ENCODE measurements around the gene STK39. TPM values are rescaled to one million over a fixed set of nuclear protein-coding genes. Genes with fewer than 3 reads are reported as not detected.

The STK39 gene
- total and polyA plus RNA-seq, 9 of the 15 experiments (the other 6 are each of a cell fraction or from before 2014, with no cell fraction given) = 0.19 to 0.76 (median 0.51) TPM

DNA sequence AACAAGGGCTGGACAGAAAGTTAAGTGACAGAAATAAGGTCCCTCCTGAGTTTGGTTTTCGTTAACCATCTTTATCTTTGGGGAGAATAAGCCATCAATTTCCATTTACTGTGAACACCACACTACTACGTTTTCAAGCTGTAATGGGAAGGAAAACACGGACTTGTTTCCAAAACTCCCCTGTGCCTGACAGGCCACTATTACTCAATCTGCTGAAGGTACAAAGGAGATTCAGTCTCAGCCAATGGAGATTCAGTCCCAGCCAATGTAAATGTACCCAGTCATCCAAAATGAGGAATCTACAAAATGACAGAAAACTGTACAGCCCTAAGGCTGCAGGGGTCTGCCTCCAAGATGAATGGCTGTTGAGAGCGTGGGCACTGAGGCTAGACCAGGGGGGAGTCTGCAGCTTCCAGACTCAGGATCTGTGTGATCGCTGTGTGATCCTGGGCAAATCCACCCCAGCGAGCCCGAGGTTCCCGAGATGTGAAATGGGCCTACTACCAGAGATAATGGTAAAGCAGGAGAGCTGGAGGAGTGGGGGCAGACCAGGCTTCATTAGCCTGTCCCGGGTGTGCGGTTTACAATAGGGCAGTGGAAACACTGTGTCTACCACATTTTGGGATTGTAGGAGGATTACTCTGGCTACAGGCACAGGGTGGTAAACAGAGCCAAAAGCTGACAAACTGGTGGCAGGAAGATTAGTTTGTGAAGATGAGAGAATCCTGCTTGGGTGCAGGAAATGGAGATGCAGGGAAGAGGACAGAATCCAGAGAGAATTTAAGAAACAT is 284.8 kb downstream of the STK39 start (continued):
- TF ChIP-seq, protein P1, sequence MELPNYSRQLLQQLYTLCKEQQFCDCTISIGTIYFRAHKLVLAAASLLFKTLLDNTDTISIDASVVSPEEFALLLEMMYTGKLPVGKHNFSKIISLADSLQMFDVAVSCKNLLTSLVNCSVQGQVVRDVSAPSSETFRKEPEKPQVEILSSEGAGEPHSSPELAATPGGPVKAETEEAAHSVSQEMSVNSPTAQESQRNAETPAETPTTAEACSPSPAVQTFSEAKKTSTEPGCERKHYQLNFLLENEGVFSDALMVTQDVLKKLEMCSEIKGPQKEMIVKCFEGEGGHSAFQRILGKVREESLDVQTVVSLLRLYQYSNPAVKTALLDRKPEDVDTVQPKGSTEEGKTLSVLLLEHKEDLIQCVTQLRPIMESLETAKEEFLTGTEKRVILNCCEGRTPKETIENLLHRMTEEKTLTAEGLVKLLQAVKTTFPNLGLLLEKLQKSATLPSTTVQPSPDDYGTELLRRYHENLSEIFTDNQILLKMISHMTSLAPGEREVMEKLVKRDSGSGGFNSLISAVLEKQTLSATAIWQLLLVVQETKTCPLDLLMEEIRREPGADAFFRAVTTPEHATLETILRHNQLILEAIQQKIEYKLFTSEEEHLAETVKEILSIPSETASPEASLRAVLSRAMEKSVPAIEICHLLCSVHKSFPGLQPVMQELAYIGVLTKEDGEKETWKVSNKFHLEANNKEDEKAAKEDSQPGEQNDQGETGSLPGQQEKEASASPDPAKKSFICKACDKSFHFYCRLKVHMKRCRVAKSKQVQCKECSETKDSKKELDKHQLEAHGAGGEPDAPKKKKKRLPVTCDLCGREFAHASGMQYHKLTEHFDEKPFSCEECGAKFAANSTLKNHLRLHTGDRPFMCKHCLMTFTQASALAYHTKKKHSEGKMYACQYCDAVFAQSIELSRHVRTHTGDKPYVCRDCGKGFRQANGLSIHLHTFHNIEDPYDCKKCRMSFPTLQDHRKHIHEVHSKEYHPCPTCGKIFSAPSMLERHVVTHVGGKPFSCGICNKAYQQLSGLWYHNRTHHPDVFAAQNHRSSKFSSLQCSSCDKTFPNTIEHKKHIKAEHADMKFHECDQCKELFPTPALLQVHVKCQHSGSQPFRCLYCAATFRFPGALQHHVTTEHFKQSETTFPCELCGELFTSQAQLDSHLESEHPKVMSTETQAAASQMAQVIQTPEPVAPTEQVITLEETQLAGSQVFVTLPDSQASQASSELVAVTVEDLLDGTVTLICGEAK (IDR thresholded peaks at IDR 0.05) = no peak
- TF ChIP-seq, protein P1 (CRISPR knock-in tag; IDR thresholded peaks at IDR 0.05) = no peak
- no peak for TF ChIP-seq YY1 (IDR thresholded peaks at IDR 0.05; ENCODE audit: borderline replicate concordance in 1 of 3, control insufficient read depth in 1 of 3, extremely low read depth in 1 of 3, insufficient read depth in 3 of 3, insufficient read length in 1 of 3, insufficient replicate concordance in 2 of 3, low read depth in 1 of 3, low read length in 2 of 3)
- TF ChIP-seq HNRNPL (IDR thresholded peaks at IDR 0.05; ENCODE audit: low read depth, low read length) = no peak
- TF ChIP-seq MAFG (tag; conservative IDR thresholded peaks at IDR 0.05) = peak; percentile 29; the same call in 1 of the 2 replicates
- no peak for TF ChIP-seq JUND (IDR thresholded peaks at IDR 0.05; ENCODE audit: borderline replicate concordance, low read depth, low read length)
- no peak for TF ChIP-seq JUND (tag; IDR thresholded peaks at IDR 0.05; ENCODE audit: borderline replicate concordance, low read depth, low read length)
- no peak for TF ChIP-seq HDAC2 (IDR thresholded peaks at IDR 0.05)
- TF ChIP-seq ZNF551 (CRISPR knock-in tag; IDR thresholded peaks at IDR 0.05) = no peak
- no peak for TF ChIP-seq ZNF778 (CRISPR knock-in tag; IDR thresholded peaks at IDR 0.05)
- TF ChIP-seq PHF8 (IDR thresholded peaks at IDR 0.05; ENCODE audit: borderline replicate concordance, low read length) = no peak
- TF ChIP-seq, protein P2, sequence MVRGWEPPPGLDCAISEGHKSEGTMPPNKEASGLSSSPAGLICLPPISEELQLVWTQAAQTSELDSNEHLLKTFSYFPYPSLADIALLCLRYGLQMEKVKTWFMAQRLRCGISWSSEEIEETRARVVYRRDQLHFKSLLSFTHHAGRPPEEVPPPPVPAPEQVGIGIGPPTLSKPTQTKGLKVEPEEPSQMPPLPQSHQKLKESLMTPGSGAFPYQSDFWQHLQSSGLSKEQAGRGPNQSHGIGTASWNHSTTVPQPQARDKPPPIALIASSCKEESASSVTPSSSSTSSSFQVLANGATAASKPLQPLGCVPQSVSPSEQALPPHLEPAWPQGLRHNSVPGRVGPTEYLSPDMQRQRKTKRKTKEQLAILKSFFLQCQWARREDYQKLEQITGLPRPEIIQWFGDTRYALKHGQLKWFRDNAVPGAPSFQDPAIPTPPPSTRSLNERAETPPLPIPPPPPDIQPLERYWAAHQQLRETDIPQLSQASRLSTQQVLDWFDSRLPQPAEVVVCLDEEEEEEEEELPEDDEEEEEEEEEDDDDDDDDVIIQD (CRISPR knock-in tag; IDR thresholded peaks at IDR 0.05) = no peak
- no peak for TF ChIP-seq FUS (optimal IDR thresholded peaks at IDR 0.05; ENCODE audit: low read depth, low read length)

Data from K562 (cell line).